Mammary epithelial cell (primary cell): Measurements from ENCODE around the gene PTPN6.

Experiments used
- EZH2 ChIP-seq: IDR thresholded peaks from 2 replicates; pipeline ENCODE4 v1.6.1; 2012; ENCODE audit warnings: low read length, inconsistent platforms, borderline replicate concordance
- TF ChIP-seq, protein P1 (sequence below), 2 donors: IDR thresholded peaks in 1 of 2; conservative IDR thresholded peaks in 1 of 2; 2 replicates each; pipeline ENCODE4 v1.5.1; 2011 to 2012; ENCODE audit warnings: inconsistent platforms in 2 of 2, low read length in 2 of 2, mild to moderate bottlenecking in 2 of 2, control low read depth in 1 of 2, low read depth in 1 of 2; ENCODE audit not compliant: insufficient read depth in 1 of 2; ENCODE audit errors: extremely low read depth in 1 of 2

DNA sequence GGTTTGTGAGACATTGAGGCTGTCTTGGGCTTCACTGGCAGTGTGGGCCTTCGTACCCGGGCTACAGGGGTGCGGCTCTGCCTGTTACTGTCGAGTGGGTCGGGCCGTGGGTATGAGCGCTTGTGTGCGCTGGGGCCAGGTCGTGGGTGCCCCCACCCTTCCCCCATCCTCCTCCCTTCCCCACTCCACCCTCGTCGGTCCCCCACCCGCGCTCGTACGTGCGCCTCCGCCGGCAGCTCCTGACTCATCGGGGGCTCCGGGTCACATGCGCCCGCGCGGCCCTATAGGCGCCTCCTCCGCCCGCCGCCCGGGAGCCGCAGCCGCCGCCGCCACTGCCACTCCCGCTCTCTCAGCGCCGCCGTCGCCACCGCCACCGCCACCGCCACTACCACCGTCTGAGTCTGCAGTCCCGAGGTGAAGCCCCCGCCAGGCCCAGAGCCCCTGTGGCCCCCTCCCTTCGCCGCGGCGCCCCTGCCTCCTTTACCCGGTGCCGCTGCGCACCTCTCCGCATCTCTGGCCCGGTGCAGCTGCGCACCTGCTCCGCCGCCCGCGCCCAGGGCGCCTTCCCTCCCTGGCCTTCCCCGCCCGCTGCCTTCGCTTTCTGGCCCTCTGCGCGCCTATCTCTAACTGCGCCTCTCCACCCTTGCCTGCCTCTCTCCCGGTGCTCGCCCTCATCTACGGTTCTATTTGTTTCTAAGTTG is 36.8 kb upstream of the PTPN6 start, which contains the start of gene ENO2:
- TF ChIP-seq, protein P1, sequence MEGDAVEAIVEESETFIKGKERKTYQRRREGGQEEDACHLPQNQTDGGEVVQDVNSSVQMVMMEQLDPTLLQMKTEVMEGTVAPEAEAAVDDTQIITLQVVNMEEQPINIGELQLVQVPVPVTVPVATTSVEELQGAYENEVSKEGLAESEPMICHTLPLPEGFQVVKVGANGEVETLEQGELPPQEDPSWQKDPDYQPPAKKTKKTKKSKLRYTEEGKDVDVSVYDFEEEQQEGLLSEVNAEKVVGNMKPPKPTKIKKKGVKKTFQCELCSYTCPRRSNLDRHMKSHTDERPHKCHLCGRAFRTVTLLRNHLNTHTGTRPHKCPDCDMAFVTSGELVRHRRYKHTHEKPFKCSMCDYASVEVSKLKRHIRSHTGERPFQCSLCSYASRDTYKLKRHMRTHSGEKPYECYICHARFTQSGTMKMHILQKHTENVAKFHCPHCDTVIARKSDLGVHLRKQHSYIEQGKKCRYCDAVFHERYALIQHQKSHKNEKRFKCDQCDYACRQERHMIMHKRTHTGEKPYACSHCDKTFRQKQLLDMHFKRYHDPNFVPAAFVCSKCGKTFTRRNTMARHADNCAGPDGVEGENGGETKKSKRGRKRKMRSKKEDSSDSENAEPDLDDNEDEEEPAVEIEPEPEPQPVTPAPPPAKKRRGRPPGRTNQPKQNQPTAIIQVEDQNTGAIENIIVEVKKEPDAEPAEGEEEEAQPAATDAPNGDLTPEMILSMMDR (conservative IDR thresholded peaks at IDR 0.05 in 1 of 2, IDR thresholded peaks at IDR 0.05 in 1 of 2; ENCODE audit: extremely low read depth in 1 of 2, insufficient read depth in 1 of 2, low read depth in 1 of 2, low read length in 2 of 2): no peak
- no peak for TF ChIP-seq EZH2
